Hepatic stellate cell (primary cell): ENCODE measurements around the gene DOK6.

ENCODE experiments used
- DNase-seq: peaks from one replicate; pipeline ENCODE4 v3.0.0; 2011; ENCODE audit warnings: low spot score

Gene DOK6

GRCh38 chr18:69752737-69753380 lies 352.2 kb downstream of the DOK6 start:
- no peak for DNase-seq

DNA sequence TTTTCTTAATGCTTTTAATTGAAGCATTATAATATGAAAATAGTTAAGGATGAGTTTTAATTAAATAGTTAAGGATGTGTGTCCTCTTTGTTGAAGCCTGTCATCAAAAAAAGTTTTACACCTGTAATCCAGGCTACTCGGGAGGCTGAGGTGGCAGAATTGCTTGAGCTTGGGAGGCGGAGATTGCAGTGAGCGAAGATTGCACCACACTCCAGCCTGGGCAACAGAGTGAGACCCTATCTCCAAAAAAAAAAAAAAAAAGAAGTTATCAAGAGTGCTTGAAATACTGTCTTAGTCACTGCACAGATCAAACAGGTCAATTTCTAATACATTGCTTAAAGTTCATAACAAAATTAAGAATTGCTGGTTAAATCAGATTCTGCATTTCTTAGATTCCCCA lies 353.4 kb downstream of the DOK6 start:
- no peak for DNase-seq

DNA sequence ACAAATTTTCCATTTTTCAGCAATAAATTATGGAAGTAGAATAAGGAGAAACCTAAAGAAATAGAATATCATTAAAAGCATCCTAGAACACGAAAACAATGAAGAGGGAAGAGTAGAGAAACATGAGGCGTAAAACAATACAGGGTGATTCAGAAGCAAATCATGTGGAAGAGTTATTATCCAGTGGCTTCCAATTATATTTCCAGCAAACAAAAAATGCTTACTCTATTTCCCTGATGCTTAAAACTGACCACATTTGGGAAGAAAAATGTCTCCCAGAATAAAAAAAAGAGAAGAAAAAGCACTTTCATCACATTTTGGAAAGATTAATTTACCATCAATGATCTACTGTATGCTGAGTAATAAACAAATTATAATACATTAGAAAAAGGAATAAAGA lies 354.4 kb downstream of the DOK6 start:
- no peak for DNase-seq

GRCh38 chr18:69755856-69756496 lies 355.3 kb downstream of the DOK6 start:
- no peak for DNase-seq

DNA sequence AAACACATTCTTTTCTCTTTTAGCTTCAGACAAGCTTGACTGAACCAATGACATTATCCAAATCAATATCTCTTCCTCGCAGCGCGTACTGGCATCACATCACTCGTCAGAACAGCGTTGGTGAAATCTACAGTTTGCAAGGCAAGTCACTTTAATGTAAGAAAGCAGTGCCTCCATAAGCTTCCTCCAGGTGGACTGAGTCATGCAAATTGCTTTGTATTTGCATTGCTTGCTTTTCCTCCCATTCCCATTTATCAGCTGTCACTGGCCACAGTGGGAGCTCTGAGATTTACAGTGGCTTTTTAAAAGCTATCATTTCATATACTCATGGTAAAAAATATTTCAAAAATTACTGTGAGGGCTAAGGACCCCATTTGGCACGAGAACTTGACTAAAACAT lies 357.0 kb downstream of the DOK6 start:
- DNase-seq = no peak

DNA sequence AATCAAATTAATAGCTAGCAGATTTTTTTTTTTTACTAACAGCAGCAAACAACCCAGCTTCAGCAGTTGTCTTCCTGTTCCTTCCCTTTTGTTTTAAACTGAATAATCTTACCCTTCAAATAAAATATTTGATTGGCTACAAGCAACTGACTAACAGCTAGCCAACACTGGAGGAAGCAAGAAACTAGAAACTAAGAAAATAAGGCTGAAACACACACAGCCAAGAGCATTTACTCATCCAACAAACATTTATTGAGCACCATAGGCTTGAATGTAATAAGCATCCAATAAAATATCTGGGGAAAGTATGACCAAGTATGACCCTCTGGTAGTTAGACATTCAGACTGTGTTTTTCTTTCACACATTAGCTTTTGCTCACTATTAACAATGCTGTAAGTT lies 357.8 kb downstream of the DOK6 start:
- no peak for DNase-seq

DNA sequence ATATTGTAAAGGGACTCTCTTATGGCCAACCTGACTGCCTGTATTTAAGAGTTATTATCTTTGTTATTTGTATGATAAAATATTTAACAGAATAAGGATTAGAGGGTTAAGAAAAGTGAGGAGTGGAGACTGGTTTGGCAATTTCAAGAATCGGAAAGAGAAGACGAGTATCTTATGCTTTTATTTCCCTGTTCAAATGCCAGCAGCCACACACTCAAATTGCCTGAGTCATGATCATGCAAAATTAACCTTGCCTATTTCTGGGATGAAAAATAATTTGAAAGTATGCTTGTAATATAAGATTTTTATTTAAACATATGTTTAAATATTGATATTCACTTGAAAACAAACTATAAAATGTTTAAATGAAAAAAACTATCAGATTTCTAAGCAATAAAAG lies 358.4 kb downstream of the DOK6 start:
- no peak for DNase-seq

DNA sequence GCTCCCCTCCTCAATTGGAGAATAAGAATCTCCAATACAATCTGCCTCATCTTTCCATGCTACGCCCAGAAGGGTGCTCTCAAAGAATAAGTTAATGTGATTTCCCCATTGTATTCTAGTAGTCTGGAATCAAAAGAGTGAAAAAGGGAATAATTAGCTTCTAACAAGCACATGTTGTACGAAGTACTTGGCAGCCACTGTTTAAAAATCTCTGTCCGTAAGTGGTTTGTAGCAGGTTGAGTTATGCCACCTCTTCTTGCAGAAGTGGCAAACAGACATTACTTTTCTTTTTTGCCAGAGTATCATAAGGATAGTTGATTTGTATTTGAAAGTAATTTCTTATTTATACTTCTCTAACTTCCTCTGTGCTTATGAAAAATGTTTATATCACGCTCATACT lies 362.3 kb downstream of the DOK6 start:
- DNase-seq = no peak

DNA sequence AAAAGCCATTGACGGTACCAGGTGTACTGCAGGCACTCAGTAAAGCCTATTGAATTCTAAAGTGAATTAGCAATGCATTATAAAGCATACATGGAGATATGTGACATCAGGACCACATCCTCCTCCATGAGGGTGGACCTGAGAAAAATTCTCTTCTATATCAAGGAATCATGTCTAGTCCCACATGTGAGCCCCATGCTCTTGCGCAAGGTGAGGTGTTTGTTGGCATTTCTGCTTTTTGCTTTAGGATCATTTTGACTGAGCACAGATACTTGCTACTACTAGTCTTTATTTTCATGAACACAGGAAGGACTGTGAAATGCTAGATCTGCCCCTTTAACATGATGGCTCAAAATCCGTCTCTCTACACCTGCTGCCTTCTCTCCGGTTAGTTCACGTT lies 363.1 kb downstream of the DOK6 start:
- DNase-seq = no peak

DNA sequence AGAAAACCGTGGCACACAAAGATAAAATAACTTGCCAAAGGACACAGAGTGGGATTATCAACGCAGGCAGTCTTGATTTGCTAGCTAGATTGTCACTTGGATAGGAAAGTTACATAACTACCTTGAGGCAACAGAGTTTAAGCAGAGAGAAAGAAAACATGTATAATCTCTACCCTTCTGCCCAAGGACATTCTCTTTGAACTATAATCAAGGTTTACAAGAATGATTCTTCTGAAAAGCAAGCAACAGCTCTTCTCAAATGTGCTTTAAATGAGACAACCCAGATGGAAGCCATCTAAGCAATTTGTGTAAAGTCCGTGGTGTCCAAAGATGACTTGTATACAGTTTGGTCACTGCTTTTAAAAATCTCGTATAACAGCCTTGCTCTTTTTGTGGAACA lies 369.6 kb downstream of the DOK6 start:
- DNase-seq = no peak

- DNase-seq = no peak
Observed at GRCh38 chr18:69774831-69775230, 374.1 kb downstream of the DOK6 start.

GRCh38 chr18:69777248-69777647 lies 376.6 kb downstream of the DOK6 start:
- no peak for DNase-seq

DNA sequence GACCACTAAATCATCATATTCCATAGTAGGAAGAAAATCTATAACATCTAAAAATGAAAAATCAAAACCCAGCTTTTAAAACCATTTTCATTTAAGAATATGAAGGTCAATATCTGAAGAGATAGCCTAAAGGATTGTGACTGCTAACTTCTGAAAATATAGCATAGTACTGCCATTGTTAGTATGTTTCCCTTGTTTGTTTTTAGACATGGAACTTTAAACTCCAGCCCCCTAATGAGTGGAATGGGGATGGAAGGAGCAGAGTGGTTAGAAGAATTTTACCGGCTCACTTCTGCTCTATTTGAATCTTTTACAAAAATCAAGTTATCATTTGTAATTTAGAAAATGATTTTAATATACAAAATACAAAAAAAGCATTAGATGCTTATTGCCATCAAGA lies 378.0 kb downstream of the DOK6 start:
- no peak for DNase-seq

GRCh38 chr18:69780851-69781250 lies 380.2 kb downstream of the DOK6 start:
- no peak for DNase-seq

DNA sequence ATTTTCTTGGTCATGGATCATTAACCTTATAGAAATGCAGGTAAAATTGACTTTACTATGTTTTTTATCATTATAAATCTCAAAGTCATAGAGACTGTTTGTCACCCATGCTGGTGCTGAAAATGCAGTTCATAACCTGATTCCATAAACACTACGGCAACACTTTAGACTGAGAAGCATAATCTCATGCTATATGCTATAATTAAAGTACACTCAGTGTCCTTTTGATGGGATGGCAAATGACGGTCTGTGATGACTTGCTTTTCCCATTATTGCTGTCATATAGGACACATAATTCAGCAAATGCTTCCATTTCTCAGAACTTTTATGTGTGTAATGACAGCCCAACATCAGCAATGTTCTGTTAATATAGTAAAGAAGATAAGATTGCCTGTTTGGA lies 384.1 kb downstream of the DOK6 start:
- DNase-seq = no peak

DNA sequence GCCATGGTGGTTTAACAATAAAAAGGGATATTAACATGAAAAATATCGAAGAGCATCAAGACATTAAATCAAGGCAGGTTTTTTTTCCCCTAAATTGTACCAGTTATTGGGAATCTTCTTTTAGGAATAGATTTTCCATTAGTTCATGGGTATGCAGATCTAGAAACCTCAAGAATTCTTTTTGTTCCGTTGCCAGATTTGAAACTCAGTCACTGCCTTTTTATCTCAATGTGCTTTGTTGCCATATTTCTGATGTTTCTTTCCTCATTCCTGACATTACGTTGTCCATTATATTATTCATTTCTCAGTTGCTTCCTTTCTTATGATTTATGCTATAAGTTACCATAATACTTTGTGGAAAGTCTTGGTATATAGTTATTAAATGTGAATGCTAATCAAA lies 384.8 kb downstream of the DOK6 start:
- DNase-seq = no peak

DNA sequence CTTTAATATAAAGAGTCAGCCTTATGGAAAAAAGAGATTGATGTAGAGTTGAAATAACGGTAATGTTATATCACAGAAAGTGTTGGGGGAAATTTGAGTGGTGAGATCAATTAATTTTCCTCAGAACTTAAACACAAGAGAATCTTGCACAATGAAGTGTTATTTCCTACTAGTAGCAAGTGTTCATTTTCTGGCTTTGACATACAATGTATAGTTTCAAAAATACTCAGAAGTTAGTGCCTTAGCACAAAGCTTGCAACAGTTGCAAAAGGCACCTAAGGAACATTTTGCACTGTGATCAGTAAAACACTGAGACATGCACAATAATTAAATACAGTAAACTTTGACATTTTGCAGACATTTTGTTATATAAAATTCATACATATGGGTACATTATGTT lies 385.7 kb downstream of the DOK6 start:
- no peak for DNase-seq

- no peak for DNase-seq
Observed at GRCh38 chr18:69787825-69788547, 387.3 kb downstream of the DOK6 start.

DNA sequence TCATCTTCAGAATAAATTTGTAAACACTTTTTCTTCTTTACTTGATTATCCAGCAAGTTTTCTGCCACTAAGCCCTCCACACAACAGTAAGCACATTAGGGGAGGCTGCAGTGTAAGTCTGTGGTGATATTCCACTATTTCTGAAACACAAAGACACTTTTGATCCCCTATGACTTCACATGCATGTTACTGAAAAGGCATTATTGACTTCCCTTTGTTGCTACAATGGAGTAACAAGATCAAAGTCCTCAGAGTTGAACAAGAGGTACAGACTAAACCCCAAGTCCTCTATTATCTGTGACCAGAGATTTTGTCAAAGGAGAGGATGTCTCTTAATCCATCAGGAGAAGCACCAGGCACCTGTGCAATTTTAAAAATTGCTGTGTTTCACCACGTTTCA lies 389.1 kb downstream of the DOK6 start:
- DNase-seq = no peak

- DNase-seq = no peak
Observed at GRCh38 chr18:69790649-69791048, 390.0 kb downstream of the DOK6 start.

DNA sequence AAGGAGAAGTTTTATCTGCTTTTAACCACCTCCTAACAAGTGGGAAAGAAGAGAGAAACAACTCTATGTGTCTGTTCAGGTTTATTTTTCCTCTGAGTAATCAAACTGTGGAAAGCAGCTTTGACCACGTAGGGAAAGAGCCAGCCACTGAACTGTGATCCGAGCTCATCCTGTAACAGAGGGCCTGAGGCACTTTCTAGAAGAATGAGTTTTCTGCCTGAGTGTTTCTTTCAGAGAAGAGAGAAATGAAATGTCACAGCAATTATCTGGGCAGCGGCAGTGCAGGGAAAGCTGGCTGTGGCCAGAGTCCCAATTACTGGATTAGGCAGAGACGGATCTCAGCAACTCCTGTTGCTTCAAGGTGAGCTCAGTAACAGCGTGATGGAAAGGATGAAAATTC lies 395.1 kb downstream of the DOK6 start:
- DNase-seq = no peak

GRCh38 chr18:69804776-69805501 lies 404.3 kb downstream of the DOK6 start:
- DNase-seq = no peak

DNA sequence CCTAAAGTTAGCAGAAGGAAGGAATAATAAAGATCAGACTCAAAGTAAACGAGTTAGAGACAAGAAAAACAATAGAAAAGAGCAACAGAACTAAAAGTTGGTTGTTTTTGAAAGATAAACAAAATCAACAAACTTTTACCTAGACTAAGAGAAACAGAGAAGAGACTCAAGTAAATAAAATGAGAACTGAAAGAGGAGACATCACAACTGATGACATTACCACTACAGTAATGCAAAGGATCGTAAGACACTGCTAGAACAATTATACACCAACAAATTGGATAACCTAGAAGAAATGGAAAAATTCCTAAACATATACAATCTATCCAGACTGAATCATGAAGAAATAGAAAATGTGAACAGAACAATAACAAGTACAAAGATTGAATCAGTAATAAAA lies 407.7 kb downstream of the DOK6 start:
- no peak for DNase-seq
